HG03521 (cell line): ENCODE measurements around the gene FAM193B.
"Not testable (repeated sequence)": the region's sequence is repeated elsewhere in the genome, so short reads cannot be mapped to it uniquely, and the experiment has no call there.

Experiments used
- ATAC-seq: cut with Tn5 transposase; IDR thresholded peaks from one replicate; pipeline ENCODE4 v1.9.1; 2021; ENCODE audit warnings: mild to moderate bottlenecking, moderate library complexity; ENCODE audit not compliant: unreplicated experiment

Gene FAM193B

GRCh38 chr5:177578316-177578715, 24.0 kb upstream of the FAM193B start:
- ATAC-seq: no peak

- ATAC-seq: no peak
These were observed 21.8 kb upstream of the FAM193B start for GRCh38 chr5:177576169-177576568.

DNA sequence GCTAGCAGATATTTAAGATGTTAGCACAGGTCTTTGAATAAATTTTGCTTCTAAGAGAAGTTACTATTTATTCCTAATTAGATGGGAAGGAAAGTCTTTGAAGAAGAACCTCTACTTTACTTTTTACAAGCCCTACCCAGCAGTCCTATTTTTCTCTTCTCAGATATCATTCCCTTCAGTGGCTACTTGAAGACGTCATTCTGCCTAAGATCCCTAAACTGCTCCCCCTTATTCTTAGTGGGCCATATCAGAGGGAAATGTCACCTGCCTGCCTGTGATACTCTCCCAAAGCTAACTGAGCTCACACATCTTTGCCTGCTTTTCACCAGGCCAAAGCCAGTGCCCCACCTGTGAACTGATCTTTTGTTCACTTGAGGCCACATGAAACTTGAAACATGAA, 21.1 kb upstream of the FAM193B start:
- no peak for ATAC-seq

- ATAC-seq: no peak
These were observed 15.5 kb upstream of the FAM193B start for GRCh38 chr5:177569894-177570293.

GRCh38 chr5:177568326-177568725, 14.0 kb upstream of the FAM193B start:
- ATAC-seq: no peak

GRCh38 chr5:177565046-177565445, 10.7 kb upstream of the FAM193B start:
- no peak for ATAC-seq

DNA sequence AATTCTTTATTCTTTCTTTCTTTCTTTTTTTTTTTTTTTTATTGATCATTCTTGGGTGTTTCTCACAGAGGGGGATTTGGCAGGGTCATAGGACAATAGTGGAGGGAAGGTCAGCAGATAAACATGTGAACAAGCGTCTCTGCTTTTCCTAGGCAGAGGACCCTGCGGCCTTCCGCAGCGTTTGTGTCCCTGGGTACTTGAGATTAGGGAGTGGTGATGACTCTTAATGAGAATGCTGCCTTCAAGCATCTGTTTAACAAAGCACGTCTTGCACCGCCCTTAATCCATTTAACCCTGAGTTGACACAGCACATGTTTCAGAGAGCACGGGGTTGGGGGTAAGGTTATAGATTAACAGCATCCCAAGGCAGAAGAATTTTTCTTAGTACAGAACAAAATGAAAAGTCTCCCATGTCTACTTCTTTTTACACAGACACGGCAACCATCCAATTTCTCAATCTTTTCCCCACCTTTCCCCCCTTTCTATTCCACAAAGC, 5.1 kb upstream of the FAM193B start:
- ATAC-seq: not testable (repeated sequence)

DNA sequence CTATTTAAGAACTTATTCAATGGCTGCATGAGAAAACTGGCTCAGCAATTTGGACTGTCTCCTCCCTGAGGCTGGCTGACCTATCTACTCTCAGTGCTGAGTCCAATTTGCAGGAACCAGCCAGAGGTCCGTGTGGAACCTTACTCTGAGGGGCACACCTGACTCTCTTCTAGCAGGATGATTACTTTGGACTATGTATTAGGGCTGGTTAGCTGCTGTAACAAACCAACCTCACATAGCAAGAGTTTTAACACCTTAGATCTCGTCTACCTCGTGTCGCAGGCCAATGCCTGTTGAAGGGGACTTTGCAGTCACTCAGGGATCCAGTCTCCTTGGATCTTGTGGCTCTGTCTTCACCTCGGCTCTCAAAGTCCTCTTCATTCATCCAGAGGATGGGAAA, 3.4 kb upstream of the FAM193B start:
- no peak for ATAC-seq

- ATAC-seq: no peak
These were observed 2.8 kb upstream of the FAM193B start for GRCh38 chr5:177557041-177557647.

DNA sequence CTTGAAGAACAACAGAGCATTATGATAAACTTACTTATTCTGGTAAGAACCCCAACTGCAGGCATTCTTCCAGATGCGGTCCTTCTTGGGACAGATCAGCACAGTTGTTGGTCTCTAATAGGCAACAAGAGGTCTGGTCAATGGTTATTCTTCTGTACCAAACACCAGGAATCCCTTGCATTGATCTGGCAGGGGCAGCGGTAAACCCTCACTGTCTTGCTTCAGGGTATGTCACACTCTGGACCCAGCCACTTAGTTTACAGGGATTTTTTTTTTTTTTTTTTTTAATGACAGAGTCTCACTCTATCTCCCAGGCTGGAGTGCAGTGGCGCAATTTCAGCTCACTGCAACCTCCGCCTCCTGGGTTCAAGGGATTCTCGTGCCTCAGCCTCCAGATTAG, 1.3 kb upstream of the FAM193B start:
- ATAC-seq: no peak

GRCh38 chr5:177555228-177555627, 865 bp upstream of the FAM193B start:
- ATAC-seq: no peak

DNA sequence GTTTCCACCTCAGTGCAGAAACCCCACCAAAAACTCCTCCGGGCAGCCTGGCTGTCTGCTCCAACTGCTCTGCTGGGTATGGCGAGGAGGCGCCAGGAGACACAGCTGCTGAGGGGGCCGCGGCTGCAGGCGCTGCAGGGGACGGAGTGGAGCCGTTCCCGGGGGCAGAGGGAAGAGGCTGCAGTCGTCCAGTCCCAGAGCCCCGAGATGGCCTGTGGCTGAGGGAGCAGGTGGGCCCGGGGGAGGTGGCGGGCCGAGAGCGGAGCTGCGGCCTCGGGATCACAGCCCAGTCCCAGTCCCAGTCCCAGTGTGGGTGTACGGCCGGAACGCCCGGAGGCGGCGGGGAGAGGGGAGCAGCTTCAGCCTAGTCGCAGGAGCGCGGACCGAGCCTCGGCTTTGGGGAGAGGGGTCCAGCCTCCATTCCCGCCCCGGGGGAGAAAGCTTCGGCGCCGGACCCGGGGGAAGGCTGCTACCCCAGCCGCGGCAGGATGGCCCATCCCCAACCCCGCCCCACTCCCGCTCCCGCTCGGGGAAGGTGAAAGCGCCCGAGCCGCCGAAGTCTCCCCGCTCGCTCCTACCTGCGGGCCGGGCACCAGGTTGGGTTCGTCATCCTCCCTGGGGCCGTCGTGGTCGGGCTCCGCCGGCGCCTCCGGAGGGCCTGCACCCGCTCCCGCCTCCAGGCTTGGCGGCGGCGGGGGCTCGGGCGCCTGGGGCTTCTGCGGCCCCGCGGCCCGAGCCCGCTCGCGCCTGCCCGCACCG, 513 bp downstream of the FAM193B start:
- peak; percentile 23 for ATAC-seq

DNA sequence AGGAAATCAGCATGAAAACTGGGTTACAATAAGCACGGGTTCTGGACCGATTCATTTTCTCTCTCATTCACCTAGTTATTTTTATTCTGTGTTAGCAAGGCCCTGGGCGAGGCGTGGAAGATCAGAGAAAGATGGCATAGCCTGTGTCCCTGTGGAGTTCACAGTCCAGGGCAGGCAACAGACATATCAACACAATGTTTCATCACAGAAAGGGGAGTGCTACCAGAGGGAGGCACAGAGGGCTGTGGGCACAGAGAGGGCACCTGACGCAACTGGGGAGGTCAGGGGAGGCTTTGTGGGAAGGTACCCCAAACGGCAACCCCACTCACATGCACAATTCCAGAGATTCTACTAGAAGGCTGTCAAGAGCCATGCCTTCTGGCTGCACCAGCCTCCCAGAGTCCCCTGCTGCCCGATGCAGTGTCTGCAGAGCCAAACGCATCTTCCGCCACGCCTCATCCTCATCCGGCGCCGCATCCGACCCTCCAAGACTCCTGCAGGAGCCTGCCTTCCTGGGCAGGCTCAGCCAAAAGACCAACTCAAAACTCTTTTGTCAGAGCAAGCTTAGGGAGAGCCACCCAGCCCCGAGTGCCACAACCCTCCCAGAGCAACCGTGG, 1.4 kb downstream of the FAM193B start:
- ATAC-seq: no peak

DNA sequence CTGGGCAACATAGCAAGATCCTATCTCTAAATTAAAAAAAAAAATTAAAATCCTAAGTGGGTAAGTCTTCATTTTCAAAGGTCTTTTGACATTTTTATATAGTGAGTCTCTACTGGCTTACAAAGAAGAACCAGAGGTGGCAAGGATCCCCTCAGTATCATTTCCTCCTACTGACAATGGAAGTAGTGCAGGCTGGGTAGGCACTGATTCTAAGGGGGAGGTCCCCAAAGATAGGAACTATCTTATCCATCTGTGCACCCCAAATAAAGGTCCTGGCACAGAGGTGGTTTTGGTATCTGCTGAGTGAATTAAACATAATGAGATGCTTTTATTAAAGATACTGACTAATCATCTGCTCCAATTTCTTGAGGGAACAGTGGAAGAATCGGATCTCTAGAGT, 4.2 kb downstream of the FAM193B start:
- no peak for ATAC-seq

- ATAC-seq: no peak
These were observed 5.9 kb downstream of the FAM193B start for GRCh38 chr5:177548495-177548894.

DNA sequence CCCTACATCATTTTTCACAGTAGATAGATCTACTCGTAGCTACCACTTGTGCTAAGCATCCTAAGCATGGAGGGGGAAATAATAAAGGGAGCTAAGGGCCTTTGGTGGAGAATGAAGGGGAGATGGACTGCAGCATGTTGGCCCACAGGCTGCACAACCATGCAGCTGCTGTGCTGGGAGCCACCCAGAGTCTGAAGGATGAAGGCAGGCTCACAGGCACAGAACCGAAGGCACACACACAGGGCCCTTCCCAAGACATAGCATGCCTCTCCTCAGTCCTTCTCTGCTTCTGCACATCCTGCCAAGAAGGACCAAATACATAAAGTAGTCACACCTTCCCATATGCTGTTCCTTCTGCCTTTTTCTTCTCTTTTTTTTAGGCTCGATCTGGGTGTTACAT, 6.6 kb downstream of the FAM193B start:
- no peak for ATAC-seq

GRCh38 chr5:177546258-177546741, 8.1 kb downstream of the FAM193B start:
- ATAC-seq: no peak

DNA sequence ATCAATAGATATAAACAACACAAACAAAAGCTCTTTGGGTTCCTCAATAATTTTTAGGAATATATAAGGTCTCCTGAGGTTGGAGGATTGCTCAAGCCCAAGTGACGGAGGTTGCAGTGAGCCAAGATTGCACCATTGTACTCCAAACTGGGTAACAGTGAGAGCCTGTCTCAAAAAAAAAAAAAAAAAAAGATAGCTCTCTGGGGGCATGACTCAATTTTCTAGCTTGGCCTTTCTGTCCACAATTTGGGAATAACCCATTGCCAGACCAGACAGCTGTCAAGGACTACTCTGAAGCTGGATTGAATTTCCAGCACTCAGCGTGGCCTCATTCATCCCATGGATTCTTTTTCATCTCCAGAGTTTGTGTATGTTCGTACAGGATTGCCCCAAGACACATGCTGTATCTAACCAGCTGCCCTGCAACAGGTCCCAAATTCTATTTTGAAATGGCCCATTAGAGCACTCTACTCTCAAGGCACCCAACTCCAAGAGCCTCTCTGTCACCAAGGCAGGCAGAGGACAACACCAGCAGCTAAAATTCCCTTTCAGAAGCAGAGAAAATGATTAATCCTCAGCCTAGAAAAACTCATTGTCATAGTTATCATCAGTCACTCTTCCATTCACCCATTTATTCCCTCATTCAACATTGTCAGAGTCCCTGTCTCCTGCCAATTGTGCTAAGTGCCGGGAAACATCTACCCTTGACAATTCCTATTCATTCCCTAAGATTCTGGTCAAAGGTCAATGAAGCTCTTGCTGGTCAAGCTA, 8.7 kb downstream of the FAM193B start:
- ATAC-seq: no peak

DNA sequence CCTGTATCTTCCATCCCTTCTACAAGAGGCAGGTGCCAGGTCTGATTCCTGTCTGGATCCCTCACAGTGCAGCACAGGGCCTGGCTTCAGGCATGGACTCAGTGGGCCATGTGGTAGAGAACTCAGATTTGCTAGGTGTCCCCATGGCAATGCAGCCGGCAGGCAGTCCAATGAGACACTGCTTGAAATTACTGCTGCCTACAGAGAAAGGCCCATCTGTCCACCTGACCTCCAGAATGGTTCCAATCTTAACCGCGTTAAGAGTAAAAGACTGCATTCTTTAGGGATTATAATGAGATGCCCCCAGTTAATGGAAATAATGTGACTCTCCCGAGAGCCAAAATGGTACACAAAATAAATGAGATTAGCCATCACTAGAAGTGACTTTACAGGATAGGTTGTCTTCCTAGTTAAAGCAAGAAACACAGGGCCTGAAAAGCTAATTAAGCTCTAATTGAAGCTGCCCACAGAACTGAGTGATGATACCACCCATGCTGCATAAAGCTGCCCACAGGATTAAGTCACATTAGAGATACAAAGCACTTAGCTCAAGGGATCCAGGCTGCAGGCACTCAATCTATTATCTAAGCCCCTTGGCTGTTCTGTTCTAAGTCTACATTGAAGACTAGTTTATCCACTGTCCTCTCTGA, 11.4 kb downstream of the FAM193B start:
- no peak for ATAC-seq

DNA sequence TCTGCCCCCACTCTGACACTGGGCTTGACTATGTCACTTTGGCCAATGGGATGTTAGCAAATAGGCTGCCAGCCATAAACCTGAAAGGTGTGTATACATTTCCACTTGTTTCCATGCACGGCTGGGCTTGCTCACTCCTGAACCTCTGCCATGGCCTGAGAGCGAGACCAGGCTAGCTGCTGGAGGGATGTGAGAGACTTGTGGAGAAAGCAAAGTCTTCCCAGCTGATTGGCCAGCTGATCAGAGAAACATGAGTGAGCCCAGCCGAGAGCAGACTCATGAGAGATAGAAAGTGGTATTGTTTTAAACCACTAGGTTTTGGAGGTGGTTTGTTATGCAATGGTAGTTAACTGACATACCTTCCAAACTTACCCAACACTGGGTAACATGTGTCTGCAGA, 13.9 kb downstream of the FAM193B start:
- no peak for ATAC-seq

- ATAC-seq: no peak
These were observed 15.0 kb downstream of the FAM193B start for GRCh38 chr5:177539411-177539810.
